Mesenchymal stem cell (in vitro differentiated cells and primary cell): Measurements from ENCODE around the gene LRRC14B.
A peak's percentile ranks its signal among the peaks of the same experiment; 100 is the strongest.

Experiments used
- DNase-seq: peaks from one replicate; pipeline ENCODE4 v3.0.0-alpha.2; 2013
- H2AFZ ChIP-seq: one replicate; pipeline ENCODE4 v1.6.1; 2013; ENCODE audit warnings: low read depth, mild to moderate bottlenecking, control low read depth, inconsistent platforms, low read length, moderate library complexity
- H2AK5ac ChIP-seq: 2 replicates; pipeline ENCODE4 v1.6.1; 2013; ENCODE audit warnings: low read length, moderate library complexity, mild to moderate bottlenecking, inconsistent platforms; ENCODE audit not compliant: severe bottlenecking
- H2BK120ac ChIP-seq: one replicate; pipeline ENCODE4 v1.6.1; 2013; ENCODE audit warnings: low read depth, mild to moderate bottlenecking, inconsistent platforms, low read length, moderate library complexity
- H2BK12ac ChIP-seq, 2 experiments: one replicate each; pipeline ENCODE4 v1.6.1; 2013; ENCODE audit warnings: inconsistent platforms in 2 of 2, low read length in 2 of 2, mild to moderate bottlenecking in 2 of 2, moderate library complexity in 2 of 2, control low read depth in 1 of 2
- H2BK15ac ChIP-seq: one replicate; pipeline ENCODE4 v1.6.1; 2013; ENCODE audit warnings: mild to moderate bottlenecking, low read depth, inconsistent platforms; ENCODE audit not compliant: poor library complexity, severe bottlenecking
- H2BK5ac ChIP-seq: 2 replicates; pipeline ENCODE4 v1.6.1; 2013; ENCODE audit warnings: low read depth, mild to moderate bottlenecking, low read length, control low read depth, inconsistent platforms; ENCODE audit not compliant: poor library complexity, severe bottlenecking
- H3K14ac ChIP-seq, 2 experiments: one replicate each; pipeline ENCODE4 v1.6.1; 2013; ENCODE audit warnings: inconsistent platforms in 2 of 2, low read length in 2 of 2, control low read depth in 1 of 2, mild to moderate bottlenecking in 1 of 2, moderate library complexity in 1 of 2
- H3K18ac ChIP-seq, 2 experiments: one replicate each; pipeline ENCODE4 v1.6.1; 2013; ENCODE audit warnings: inconsistent platforms in 2 of 2, low read length in 2 of 2, control low read depth in 1 of 2, low read depth in 1 of 2, mild to moderate bottlenecking in 1 of 2
- H3K23ac ChIP-seq, 2 experiments: one replicate each; pipeline ENCODE4 v1.6.1; 2013; ENCODE audit warnings: inconsistent platforms in 2 of 2, low read length in 2 of 2, mild to moderate bottlenecking in 2 of 2, moderate library complexity in 2 of 2, control low read depth in 1 of 2
- H3K27ac ChIP-seq: 2 replicates; pipeline ENCODE4 v1.5.1; 2013; ENCODE audit warnings: mild to moderate bottlenecking, moderate library complexity, low read length, control low read depth, inconsistent platforms; ENCODE audit not compliant: poor library complexity, severe bottlenecking
- H3K27me3 ChIP-seq, 2 experiments: 2 replicates each; pipeline versions ENCODE4 v1.6.1 to v1.7.0; 2013; ENCODE audit warnings: low read length in 2 of 2, mild to moderate bottlenecking in 2 of 2, moderate library complexity in 2 of 2, control low read depth in 1 of 2, inconsistent platforms in 1 of 2; ENCODE audit not compliant: control insufficient read depth in 1 of 2, insufficient read depth in 1 of 2
- H3K36me3 ChIP-seq, 2 experiments: 2 replicates each; pipeline versions ENCODE4 v1.6.1 to v1.7.0; 2013; ENCODE audit warnings: low read length in 2 of 2, control low read depth in 1 of 2, inconsistent platforms in 1 of 2, low read depth in 1 of 2, mild to moderate bottlenecking in 1 of 2; ENCODE audit not compliant: insufficient read depth in 2 of 2, control insufficient read depth in 1 of 2
- H3K4ac ChIP-seq, 2 experiments: one replicate each; pipeline ENCODE4 v1.6.1; 2013; ENCODE audit warnings: inconsistent platforms in 2 of 2, low read length in 2 of 2, mild to moderate bottlenecking in 2 of 2, moderate library complexity in 2 of 2, control low read depth in 1 of 2, low read depth in 1 of 2
- H3K4me1 ChIP-seq: 2 replicates; pipeline ENCODE4 v1.6.1; 2013; ENCODE audit warnings: low read depth, low read length, control low read depth; ENCODE audit not compliant: control insufficient read depth, insufficient read depth
- H3K4me2 ChIP-seq: 2 replicates; pipeline ENCODE4 v1.6.1; 2013; ENCODE audit warnings: low read length, mild to moderate bottlenecking, inconsistent platforms; ENCODE audit not compliant: poor library complexity, severe bottlenecking
- H3K4me3 ChIP-seq, 2 experiments: 2 replicates each; pipeline versions ENCODE4 v1.5.1 to v1.7.0; 2013; ENCODE audit warnings: low read length in 2 of 2, mild to moderate bottlenecking in 2 of 2, control low read depth in 1 of 2, low read depth in 1 of 2; ENCODE audit not compliant: insufficient read depth in 1 of 2
- H3K79me1 ChIP-seq: replicated peaks from 2 replicates; pipeline ENCODE4 v1.6.1; 2013; ENCODE audit warnings: mild to moderate bottlenecking, control low read depth, low read length, inconsistent platforms; ENCODE audit not compliant: poor library complexity, severe bottlenecking
- H3K9ac ChIP-seq: 2 replicates; pipeline ENCODE4 v1.7.0; 2013; ENCODE audit warnings: mild to moderate bottlenecking, low read length, moderate library complexity
- H3K9me3 ChIP-seq: 2 replicates; pipeline ENCODE4 v1.7.0; 2013; ENCODE audit warnings: mild to moderate bottlenecking, low read length; ENCODE audit not compliant: control insufficient read depth
- H4K8ac ChIP-seq: one replicate; pipeline ENCODE4 v1.6.1; 2013; ENCODE audit warnings: inconsistent platforms, mild to moderate bottlenecking, low read length, moderate library complexity
- H4K91ac ChIP-seq: one replicate; pipeline ENCODE4 v1.6.1; 2013; ENCODE audit warnings: mild to moderate bottlenecking, low read length, inconsistent platforms
- WGBS: methylation state at CpG from one replicate; pipeline ENCODE4 v1.1.7; 2013; ENCODE audit warnings: mixed read lengths; 5-methylcytosine and 5-hydroxymethylcytosine counted together

The LRRC14B gene

DNA sequence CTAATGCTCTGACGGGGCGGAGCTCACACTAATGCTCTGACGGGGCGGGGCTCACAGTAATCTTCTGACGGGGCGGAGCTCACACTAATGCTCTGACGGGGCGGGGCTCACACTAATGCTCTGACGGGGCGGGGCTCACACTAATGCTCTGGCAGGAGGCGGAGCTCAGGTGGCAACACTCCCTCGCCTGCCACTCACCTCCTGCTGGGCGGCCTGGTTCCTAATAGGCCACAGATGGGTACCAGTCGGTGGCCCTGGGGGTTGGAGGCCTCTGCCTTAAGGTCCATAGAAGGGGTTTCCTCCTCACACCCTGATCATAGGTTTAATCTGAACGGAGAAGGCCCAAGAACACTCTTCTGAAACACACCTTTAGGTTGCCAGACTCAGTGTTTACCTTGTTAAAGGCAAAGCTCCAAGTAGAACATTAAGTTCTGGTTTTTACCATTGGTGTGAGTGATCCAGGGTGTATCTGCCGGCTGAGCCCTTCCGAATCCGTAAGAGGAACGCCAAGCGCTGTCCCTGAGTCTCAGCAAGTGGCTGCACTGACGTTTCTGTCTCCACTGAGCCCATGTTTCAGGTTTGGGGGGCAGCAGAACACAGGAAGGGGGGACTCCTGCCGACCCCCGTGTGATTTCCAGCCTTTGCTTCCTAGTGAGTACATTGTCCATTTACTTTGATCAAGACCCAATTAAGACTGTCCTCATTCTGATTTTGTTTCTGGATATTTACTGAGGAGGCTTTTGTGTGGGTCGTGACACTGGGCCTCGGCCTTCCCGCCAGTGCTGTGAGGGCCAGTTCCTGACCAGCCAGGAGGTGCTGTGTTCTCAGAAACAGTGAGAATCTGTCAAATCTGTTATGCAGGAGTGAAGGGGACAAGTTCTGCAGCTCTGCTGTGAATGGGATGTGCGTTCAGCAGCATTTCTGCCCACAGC, 24.6 kb upstream of the LRRC14B start:
- H3K4me3 ChIP-seq = no peak overlapping the region
- H3K9me3 ChIP-seq = no peaks in the 10 kb centered on the region
- H3K27me3 ChIP-seq = peaks cover 0 to 24% of the 10 kb centered on the region in 2 experiments
- H3K23ac ChIP-seq = peak overlapping the region in 1 of 2 experiments; percentile 5
- no peak overlapping the region for H4K91ac ChIP-seq
- H2BK5ac ChIP-seq = no peak overlapping the region
- H3K4me1 ChIP-seq = peaks cover 26% of the 10 kb centered on the region
- no peak overlapping the region for H4K8ac ChIP-seq
- H3K9ac ChIP-seq = no peak overlapping the region
- DNase-seq = no peak
- H2BK120ac ChIP-seq = no peak overlapping the region
- H3K79me1 ChIP-seq = no peaks in the 10 kb centered on the region
- no peak overlapping the region for H3K14ac ChIP-seq
- no peak overlapping the region for H3K4me2 ChIP-seq
- H2BK12ac ChIP-seq = no peak overlapping the region
- no peak overlapping the region for H3K27ac ChIP-seq
- no peak overlapping the region for H2BK15ac ChIP-seq
- WGBS = 86% methylated on average over 21 of the region's 27 CpGs
- H2AFZ ChIP-seq = no peak overlapping the region
- peak overlapping the region; percentile 43 for H2AK5ac ChIP-seq
- no peak overlapping the region for H3K4ac ChIP-seq
- H3K18ac ChIP-seq = no peak overlapping the region
- H3K36me3 ChIP-seq = no peaks in the 10 kb centered on the region

DNA sequence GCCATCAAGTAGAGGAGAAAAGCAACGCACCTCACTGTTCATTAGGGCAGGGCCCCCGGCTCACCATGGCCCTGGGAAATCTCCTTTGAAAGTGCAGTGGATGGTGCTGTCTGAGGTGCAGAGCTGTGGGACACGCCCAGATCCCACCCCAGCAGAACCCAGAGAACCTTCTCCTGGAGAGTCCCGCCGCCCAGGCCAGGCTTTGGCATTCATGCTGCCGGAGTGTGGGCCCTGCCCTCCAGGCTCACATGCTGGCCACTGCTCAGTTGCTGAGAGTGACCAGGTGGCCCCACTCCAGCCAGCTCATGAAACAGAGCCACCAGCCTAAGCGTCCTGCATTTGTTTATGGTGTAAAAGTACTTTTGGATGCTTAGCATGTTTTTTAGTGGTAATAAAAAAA, 23.8 kb upstream of the LRRC14B start:
- Histone ChIP-seq H3K4me2 (no peak overlapping the region), H3K18ac (no peak overlapping the region), H3K27ac (no peak overlapping the region), H3K23ac (no peak overlapping the region), H3K27me3 (peaks cover 0 to 23% of the 10 kb centered on the region in 2 experiments), H4K91ac (no peak overlapping the region), H2BK15ac (peak overlapping the region; percentile 30), H2AK5ac (no peak overlapping the region), H2AFZ (no peak overlapping the region), H2BK120ac (no peak overlapping the region), H3K14ac (no peak overlapping the region), H3K4ac (no peak overlapping the region), H3K9ac (peak overlapping the region; percentile 11), H3K4me1 (peaks cover 26% of the 10 kb centered on the region), H3K79me1 (no peaks in the 10 kb centered on the region), H3K9me3 (no peaks in the 10 kb centered on the region), H2BK5ac (no peak overlapping the region), H3K36me3 (no peaks in the 10 kb centered on the region), H4K8ac (no peak overlapping the region), H2BK12ac (peak overlapping the region in 1 of 2 experiments; percentile 52), H3K4me3 (no peak overlapping the region)
- WGBS = 89% methylated on average over 7 of the region's 7 CpGs
- DNase-seq = peak; percentile 59

DNA sequence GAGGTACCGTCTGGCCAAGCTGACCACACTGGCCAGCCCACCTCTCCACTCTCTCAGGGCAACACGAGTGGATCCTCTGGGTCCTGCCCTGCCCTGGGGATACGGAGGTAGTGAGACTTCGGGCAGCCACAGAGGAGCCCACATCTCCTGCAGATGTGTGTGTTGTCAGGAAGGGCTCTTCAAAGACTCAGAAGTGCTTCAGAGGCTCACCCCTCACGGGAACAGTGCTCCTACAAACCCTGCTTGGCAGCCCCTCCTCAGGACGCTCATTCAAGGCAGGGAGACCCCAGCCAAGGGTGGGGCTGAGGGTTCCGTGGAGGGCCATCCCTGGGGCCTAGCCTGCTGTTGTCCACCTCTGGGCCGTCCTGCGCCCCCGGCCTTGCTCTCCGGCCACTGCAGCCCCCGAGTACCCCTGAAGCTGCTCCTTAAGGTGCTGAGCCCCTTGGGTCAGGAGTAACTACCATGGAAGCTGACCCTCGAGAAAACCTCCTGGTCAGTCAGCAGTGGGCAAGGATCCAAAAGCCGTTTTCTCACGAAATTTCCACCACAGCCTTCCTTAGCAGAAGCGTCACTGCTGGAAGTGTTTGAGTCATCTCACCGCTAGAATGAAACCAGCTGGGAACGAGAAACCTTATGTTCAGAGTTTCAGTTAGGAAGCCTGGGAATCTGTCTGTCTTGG, 23.2 kb upstream of the LRRC14B start:
- Histone ChIP-seq H2BK120ac (no peak overlapping the region), H3K4me3 (peak overlapping the region in 1 of 2 experiments; percentile 55), H3K9me3 (no peaks in the 10 kb centered on the region), H3K23ac (no peak overlapping the region), H3K27me3 (peaks cover 0 to 24% of the 10 kb centered on the region in 2 experiments), H2BK12ac (peak overlapping the region; percentile 14 to 89), H2BK5ac (peak overlapping the region; percentile 2), H2BK15ac (no peak overlapping the region), H3K18ac (peak overlapping the region; percentile 31 to 57), H3K79me1 (no peaks in the 10 kb centered on the region), H3K4me1 (peaks cover 26% of the 10 kb centered on the region), H3K9ac (peak overlapping the region; percentile 11), H4K8ac (no peak overlapping the region), H3K36me3 (no peaks in the 10 kb centered on the region), H2AK5ac (peak overlapping the region; percentile 86), H3K27ac (peak overlapping the region; percentile 64), H3K4me2 (no peak overlapping the region), H2AFZ (no peak overlapping the region), H3K4ac (peak overlapping the region in 1 of 2 experiments; percentile 47), H4K91ac (peak overlapping the region; percentile 48), H3K14ac (peak overlapping the region in 1 of 2 experiments; percentile 73)
- peak; percentile 96 for DNase-seq
- 73% methylated on average over 17 of the region's 18 CpGs for WGBS
